Activated B cell treated with CpG ODN at 0.5 μM for 24 hours (primary cell): ENCODE results near the gene EFNA4. TPM values are rescaled to one million over a fixed set of nuclear protein-coding genes. Genes with fewer than 3 reads are reported as not detected.

ENCODE experiments used
- ATAC-seq: fragments of 200-7000 bp; cut with Tn5 transposase; one replicate; pipeline ENCODE4 v1.10.0; 2021; ENCODE audit warnings: low read depth, mild to moderate bottlenecking, moderate library complexity
- CTCF ChIA-PET: fragments of 350-600 bp; sonication (Branson Sonifier 250); formaldehyde crosslinking; loops from one replicate; lab custom pipeline; 2021; ENCODE audit warnings: antibody characterized with exemption; lab: Charles Lee
- POLR2A ChIA-PET: fragments of 350-600 bp; sonication (Branson Sonifier 250); formaldehyde crosslinking; loops from one replicate; lab custom pipeline; 2021; ENCODE audit warnings: antibody characterized with exemption; lab: Charles Lee
- DNase-seq: peaks from one replicate; pipeline ENCODE4 v3.0.0; 2022
- H3K27ac Mint-ChIP-seq: one replicate; pipeline ENCODE4 v1.8.0; 2020; ENCODE audit warnings: mixed read lengths
- H3K27me3 Mint-ChIP-seq: one replicate; pipeline ENCODE4 v1.8.0; 2021; ENCODE audit warnings: mixed read lengths
- H3K36me3 Mint-ChIP-seq: one replicate; pipeline ENCODE4 v1.8.0; 2021; ENCODE audit warnings: low read depth, mixed read lengths
- H3K4me1 Mint-ChIP-seq: one replicate; pipeline ENCODE4 v1.8.0; 2021; ENCODE audit warnings: mixed read lengths
- H3K4me3 Mint-ChIP-seq: one replicate; pipeline ENCODE4 v1.8.0; 2020; ENCODE audit warnings: mild to moderate bottlenecking, mixed read lengths
- H3K9me3 Mint-ChIP-seq: one replicate; pipeline ENCODE4 v1.8.0; 2020; ENCODE audit warnings: mixed read lengths
- intact Hi-C: fragments of 100-400 bp; cut with micrococcal nuclease; formaldehyde crosslinking; loops from one replicate; pipeline ENCODE4 v1.15.1; 2024
- total RNA-seq: library from RNA; stranded (reverse); gene quantifications from 2 replicates; pipeline ENCODE4 v1.2.3, GENCODE V29; 2022
- TF ChIP-seq, protein P1 (sequence below): fragments of 200-600 bp; IDR thresholded peaks from one replicate; pipeline ENCODE4 v1.8.0; 2022; ENCODE audit warnings: antibody characterized with exemption, mild to moderate bottlenecking

Gene EFNA4
- total RNA-seq, 1 donor from 2014 or later = 7.8 TPM

DNA sequence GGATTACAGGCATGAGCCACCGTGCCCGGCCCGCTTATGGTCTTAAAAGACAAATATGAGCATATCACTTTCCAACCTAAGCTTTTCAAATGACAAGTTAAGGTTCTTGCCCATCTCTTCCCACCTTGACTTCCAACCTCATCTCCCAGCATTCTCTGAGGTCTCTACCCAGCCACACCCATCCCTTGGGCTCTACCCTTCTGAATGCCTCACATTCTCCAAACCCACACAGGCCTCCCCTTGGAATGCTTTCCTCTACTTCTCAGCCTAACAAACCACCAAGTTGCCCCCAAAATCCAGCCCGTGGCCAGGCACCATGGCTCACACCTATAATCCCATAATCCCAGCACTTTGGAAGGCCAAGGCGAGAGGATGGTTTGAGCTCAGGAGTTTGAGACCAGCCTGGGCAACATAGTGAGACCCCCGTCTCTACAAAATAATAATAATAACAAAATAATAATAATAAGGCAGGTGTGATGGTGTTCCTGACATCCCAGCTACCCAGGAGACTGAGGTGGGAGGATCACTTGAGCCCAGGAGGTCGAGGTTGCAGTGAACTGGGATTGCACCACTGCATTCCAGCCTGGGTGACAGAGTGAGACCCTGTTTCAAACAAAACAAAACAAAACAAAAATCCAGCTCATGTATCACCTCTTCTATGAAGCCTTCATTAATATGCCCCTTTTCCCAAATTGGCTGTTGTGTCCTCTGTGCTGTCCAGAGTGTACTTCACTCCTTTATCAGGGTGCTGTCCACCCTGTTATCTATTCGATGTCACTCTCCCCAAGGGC is 41.2 kb upstream of the EFNA4 start:
- TF ChIP-seq, protein P1, sequence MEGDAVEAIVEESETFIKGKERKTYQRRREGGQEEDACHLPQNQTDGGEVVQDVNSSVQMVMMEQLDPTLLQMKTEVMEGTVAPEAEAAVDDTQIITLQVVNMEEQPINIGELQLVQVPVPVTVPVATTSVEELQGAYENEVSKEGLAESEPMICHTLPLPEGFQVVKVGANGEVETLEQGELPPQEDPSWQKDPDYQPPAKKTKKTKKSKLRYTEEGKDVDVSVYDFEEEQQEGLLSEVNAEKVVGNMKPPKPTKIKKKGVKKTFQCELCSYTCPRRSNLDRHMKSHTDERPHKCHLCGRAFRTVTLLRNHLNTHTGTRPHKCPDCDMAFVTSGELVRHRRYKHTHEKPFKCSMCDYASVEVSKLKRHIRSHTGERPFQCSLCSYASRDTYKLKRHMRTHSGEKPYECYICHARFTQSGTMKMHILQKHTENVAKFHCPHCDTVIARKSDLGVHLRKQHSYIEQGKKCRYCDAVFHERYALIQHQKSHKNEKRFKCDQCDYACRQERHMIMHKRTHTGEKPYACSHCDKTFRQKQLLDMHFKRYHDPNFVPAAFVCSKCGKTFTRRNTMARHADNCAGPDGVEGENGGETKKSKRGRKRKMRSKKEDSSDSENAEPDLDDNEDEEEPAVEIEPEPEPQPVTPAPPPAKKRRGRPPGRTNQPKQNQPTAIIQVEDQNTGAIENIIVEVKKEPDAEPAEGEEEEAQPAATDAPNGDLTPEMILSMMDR = no peak
- intact Hi-C loops = no loop called here
- Mint-ChIP-seq H3K36me3 (peaks cover 1% of the 10 kb centered on the region), H3K27ac (no peak overlapping the region), H3K9me3 (no peaks in the 10 kb centered on the region), H3K4me1 (peaks cover 30% of the 10 kb centered on the region), H3K4me3 (no peak overlapping the region), H3K27me3 (no peaks in the 10 kb centered on the region)
- DNase-seq = no peak
- ChIA-PET CTCF (interaction anchor here (0.6 to 2.1 kb wide), 5 partner anchors 22 to 78 kb away, joined by 3 to 7 read pairs (median 4); partner anchors contain the start of gene ADAM15), POLR2A (interaction anchor here (1.1 kb wide), 1 partner anchor 47 kb away, joined by 3 read pairs; no protein-coding TSS in a partner anchor)
- no peak for ATAC-seq

DNA sequence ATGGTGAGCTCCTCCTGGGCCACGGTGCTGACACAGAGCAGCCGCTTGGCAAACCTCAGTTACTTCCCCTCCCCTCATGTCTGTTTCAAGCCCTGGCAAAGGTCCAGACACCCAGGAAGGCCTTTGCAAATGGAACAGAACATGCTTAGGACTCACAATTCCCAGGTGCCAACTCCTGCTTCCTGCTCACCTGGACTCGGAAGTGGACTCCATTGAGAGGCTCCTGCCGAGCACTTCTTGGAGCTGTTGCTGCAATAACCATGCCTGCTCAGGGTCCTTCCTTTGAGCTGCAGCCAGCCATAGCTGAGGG is 40.7 kb upstream of the EFNA4 start:
- CTCF ChIA-PET = interaction anchor here (0.6 to 2.1 kb wide), 3 partner anchors 22 to 79 kb away, joined by 4 to 7 read pairs (median 4); no protein-coding TSS in a partner anchor
- no peak overlapping the region for H3K27ac Mint-ChIP-seq

DNA sequence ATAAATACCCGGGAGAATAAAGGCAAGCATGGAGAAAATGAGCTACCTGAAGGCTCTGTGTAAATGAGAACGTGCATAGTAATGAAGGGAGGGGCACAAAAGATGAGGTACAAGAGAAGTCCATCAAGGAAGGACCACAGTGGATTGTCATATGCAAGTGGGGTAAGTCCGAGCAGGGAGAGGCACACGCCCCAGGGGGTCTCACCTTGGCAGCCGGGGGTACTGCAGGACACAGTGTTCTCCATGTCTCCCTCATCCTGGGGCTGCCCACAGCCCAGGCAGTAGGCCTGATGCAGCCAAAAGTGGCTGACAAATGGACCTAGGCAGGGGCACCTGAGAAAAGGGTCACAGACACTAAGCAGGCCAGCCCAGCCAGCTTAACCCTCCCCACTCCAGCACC is 39.9 kb upstream of the EFNA4 start:
- H3K27me3 Mint-ChIP-seq = no peaks in the 10 kb centered on the region
- CTCF ChIA-PET = interaction anchor here (1.4 to 2.1 kb wide), 2 partner anchors 21 to 79 kb away, joined by 4 to 7 read pairs; no protein-coding TSS in a partner anchor
- POLR2A ChIA-PET = interaction anchor here (1.1 kb wide), 1 partner anchor 49 kb away, joined by 3 read pairs; no protein-coding TSS in a partner anchor
- peaks cover 18% of the 10 kb centered on the region for H3K4me1 Mint-ChIP-seq
- no peaks in the 10 kb centered on the region for H3K9me3 Mint-ChIP-seq
- ATAC-seq (no peak), DNase-seq (no peak)
- TF ChIP-seq, protein P1 = no peak
- no peak overlapping the region for H3K27ac Mint-ChIP-seq
- no peak overlapping the region for H3K4me3 Mint-ChIP-seq
- intact Hi-C loops = no loop called here
- peaks cover 1% of the 10 kb centered on the region for H3K36me3 Mint-ChIP-seq

More for the DNA sequence above, 40.7 kb upstream of the EFNA4 start:
- intact Hi-C loops = no loop called here
- H3K9me3 Mint-ChIP-seq = no peaks in the 10 kb centered on the region
- POLR2A ChIA-PET = interaction anchor here (1.1 kb wide), 1 partner anchor 48 kb away, joined by 3 read pairs; no protein-coding TSS in a partner anchor
- DNase-seq = no peak
- H3K4me1 Mint-ChIP-seq = peaks cover 25% of the 10 kb centered on the region
- H3K27me3 Mint-ChIP-seq = no peaks in the 10 kb centered on the region
- H3K4me3 Mint-ChIP-seq = no peak overlapping the region
- peaks cover 1% of the 10 kb centered on the region for H3K36me3 Mint-ChIP-seq
- TF ChIP-seq, protein P1 = no peak
- no peak for ATAC-seq

GRCh38 chr1:155024315-155024714 is 39.2 kb upstream of the EFNA4 start:
- ChIA-PET POLR2A (no interaction called here), CTCF (no interaction called here)
- Mint-ChIP-seq H3K27ac (no peak overlapping the region), H3K9me3 (no peaks in the 10 kb centered on the region), H3K4me1 (peaks cover 11% of the 10 kb centered on the region), H3K36me3 (peaks cover under 1% of the 10 kb centered on the region), H3K27me3 (no peaks in the 10 kb centered on the region), H3K4me3 (no peak overlapping the region)
- DNase-seq = no peak
- no peak for ATAC-seq
- intact Hi-C loops = no loop called here
- TF ChIP-seq, protein P1 = no peak

DNA sequence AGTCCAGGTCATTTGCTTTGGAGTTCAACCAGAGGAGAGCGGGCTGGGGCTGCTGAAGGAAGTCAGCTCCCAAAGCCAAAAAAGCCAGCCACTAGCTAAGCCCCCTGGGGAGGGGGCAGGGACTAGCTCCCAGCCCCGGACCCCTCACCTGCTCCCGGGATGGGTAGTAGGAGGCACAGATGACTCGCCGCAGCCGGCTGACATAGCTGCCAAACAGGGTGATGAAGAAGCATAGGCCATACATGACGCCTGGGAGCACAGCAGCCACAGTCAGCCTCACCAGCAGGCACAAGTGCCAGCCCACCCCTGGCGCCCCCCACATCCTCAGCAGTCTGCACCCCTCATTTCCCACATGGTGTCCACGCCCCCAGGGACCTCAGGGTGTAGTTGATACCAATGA is 37.4 kb upstream of the EFNA4 start:
- intact Hi-C loops = no loop called here

More for the DNA sequence above, 37.4 kb upstream of the EFNA4 start:
- DNase-seq = no peak
- POLR2A ChIA-PET = no interaction called here
- H3K36me3 Mint-ChIP-seq = no peaks in the 10 kb centered on the region
- H3K27ac Mint-ChIP-seq = no peak overlapping the region
- ATAC-seq = no peak
- H3K9me3 Mint-ChIP-seq = no peaks in the 10 kb centered on the region
- no peaks in the 10 kb centered on the region for H3K27me3 Mint-ChIP-seq
- H3K4me1 Mint-ChIP-seq = peaks cover 3% of the 10 kb centered on the region
- H3K4me3 Mint-ChIP-seq = no peak overlapping the region
- CTCF ChIA-PET = no interaction called here
- TF ChIP-seq, protein P1 = no peak
